Dedifferentiated amniotic fluid mesenchymal stem cell (primary cell): Measurements from ENCODE around the gene ALDH3B2.
"Not testable (repeated sequence)": the region's sequence is repeated elsewhere in the genome, so short reads cannot be mapped to it uniquely, and the experiment has no call there.

Source experiments
- DNase-seq: peaks from one replicate; pipeline ENCODE4 v3.0.0-alpha.2; 2016; ENCODE audit errors: extremely low spot score

The ALDH3B2 gene

DNA sequence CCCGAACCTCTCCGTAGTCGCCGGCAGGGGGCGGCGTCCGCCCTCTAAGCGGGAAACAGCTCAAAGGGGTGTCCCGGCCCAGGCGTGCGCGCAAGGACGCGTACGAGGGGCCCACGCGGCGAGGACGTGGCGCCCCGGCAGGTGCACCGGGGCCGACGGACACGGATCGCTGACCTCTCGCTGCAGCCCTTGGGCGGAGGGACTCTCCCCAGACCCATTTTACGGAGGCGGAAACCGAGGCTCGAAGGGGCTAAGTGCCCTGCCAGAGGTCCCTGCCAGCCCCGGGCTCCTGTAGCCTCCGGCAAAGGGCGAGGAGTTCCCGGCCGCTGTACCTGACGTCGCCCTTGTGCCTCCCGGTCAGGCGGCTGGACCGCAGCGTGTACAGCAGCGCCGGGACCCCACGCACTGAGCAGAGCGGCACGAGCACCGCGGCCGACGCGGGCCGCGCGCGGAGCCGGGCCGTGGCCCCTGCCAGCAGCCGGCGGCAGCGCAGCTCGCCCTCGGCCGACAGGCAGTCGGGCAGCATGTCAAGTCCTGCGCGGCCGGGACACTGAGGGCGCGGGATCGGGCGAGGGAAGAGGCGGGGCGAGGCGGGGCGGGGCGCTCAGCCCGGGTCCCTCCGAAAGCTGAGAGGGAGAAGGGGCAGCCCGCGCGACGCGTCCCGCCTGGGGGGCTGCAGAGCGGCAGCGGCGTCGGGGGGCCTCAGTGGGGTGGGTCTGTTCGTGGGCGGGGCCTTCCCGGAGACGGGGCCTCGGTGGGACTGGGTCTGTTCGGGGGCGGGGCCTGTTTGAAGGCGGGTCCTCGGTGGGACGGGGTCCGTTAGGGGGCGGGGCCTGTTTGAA is 44.8 kb downstream of the ALDH3B2 start, which contains the start of gene NUDT8:
Gene NUDT8 (minus strand): TSS at position 552 of the 842 bp plus-strand sequence. CDS start 26 bp downstream, at position 526.
- DNase-seq: peak; percentile 71

DNA sequence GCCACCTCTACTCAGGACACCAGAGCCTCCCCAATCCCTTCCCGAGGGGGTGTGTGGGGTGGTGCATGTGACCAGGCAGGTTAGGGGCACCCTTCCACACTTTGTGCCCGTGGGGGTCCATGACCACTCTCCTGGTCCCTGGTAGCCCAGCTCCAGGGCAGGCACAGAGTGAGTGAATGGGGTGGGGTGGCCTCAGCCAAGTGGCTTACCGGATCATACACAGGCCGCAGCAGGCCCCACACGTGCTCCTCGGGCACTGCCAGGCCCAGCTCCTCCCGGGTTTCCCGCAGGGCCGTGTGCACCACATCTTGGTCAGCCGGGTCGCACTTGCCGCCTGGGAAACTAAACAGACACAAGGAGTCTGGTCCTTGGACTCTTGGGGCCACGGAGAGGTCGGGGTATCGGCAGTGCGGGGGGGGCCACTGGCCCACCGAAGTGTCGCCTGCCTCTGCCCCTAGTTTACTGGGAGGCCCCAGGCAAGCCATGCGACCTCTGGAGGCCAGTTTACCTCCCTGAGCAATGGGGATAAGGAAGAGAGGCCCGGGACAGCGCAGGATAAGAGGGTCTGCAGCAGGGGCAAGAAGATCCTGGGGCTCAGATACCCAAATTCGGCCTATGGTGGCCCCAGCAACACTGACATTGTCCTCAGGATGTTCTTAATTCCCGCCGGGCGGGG is 45.6 kb downstream of the ALDH3B2 start:
- DNase-seq: no peak

DNA sequence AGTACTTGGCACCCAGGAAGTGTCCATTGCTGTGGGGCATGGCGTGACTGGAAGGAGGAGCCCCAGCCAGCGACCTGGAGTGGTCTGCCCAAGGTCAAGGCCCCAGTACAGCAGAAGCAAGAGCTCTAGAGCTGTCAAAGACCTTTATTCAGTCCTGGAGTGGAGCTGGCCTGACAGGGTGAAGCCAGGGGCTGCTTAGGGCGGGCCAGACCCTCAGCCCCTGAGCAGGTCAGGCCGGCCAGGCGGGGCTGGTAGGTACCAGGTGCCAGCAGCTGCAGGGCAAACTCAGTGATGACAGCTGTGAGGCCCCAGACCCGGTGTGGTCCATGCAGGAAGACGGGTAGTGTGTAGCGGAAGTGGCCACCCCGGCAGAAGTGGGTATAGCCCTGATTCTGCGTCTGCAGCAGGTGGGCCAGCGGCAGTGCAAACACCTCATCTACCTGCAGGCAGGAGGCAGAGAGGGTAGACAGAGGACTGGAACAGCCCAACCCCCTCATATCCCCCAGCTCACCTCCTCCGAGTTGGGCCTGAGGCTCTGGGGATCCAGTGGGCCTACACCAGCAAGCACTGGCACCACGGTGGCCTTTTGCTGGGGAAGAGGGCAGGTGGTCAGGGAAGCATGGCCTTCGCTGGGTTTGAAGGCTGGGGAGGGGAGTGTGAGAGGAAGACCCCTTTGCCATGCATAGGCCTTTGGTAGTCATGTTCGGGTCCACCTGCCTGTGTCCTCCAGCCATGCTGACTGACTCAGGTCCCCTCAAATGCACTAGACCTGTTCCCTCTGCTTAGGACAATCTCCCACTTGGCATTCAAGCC is 46.4 kb downstream of the ALDH3B2 start:
- DNase-seq: no peak

DNA sequence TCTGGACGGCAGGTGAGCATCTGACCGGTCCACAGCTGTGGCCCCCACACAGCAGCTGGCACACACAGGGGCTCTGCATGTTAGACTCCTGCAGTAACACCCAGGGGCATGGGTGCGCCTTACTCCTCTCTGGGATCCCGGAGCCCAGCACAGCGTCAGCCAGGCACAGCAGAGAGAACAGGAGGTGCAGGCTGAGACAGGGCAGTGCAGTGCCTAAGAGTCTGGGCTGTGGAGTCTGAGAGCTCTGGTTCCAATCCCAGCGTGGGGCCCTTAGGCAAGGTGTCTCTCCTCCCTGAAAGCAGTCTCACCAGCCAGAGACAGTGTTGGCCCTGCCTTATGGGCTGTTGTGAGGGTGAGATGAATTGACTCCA is 47.0 kb downstream of the ALDH3B2 start:
- DNase-seq: no peak

DNA sequence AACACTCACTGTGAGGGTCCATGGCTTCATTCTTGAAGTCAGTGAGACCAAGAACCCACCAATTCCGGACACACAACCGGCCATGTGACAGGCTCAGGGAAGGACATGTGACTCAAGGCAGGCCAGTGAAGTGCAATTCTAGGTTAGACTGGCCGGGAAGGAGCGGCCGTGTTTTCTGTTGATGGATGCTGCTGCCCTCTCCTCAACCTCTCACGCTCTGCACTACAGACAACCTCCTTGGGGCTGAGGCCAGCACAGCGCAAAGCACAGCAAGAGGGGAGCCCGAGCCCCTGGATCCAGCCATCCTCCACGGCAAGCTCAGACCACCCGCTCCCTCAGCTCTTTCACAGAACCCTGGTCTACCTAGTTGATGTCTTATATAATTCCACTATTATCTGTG is 47.5 kb downstream of the ALDH3B2 start:
- DNase-seq: no peak

DNA sequence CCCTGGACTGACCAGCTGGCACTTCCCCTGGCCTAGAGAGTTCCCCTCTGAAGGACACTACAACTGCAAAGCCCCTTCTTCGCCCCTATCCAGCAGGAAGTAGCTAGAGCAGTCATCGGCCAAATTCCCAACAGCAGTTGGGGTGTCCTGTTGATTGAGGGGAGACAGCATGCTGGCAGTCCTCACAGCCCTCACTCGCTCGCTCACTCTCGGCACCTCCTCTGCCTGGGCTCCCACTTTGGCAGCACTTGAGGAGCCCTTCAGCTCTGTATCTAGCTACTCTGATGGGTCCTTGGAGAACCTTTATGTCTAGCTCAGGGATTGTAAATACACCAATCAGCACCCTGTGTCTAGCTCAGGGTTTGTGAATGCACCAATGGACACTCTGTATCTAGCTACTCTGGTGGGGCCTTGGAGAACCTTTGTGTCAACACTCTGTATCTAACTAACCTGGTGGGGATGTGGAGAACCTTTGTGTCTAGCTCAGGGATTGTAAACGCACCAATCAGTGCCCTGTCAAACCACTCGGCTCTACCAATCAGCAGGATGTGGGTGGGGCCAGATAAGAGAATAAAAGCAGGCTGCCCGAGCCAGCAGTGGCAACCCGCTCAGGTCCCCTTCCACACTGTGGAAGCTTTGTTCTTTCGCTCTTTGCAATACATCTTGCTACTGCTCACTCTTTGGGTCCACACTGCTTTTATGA is 48.1 kb downstream of the ALDH3B2 start:
- not testable (repeated sequence) for DNase-seq

DNA sequence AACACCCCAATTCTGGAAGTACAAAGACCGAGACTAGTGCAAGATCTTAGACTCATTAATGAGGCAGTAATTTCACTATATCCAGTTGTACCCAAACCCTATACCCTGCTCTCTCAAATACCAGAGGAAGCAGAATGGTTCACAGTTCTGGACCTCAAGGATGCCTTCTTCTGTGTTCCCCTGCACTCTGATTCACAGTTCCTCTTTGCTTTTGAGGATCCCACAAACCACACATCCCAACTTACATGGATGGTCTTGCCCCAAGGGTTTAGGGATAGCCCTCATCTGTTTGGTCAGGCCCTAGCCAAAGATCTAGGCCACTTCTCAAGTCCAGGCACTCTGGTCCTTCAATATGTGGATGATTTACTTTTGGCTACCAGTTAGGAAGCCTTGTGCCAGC is 50.6 kb downstream of the ALDH3B2 start:
- DNase-seq: not testable (repeated sequence)

DNA sequence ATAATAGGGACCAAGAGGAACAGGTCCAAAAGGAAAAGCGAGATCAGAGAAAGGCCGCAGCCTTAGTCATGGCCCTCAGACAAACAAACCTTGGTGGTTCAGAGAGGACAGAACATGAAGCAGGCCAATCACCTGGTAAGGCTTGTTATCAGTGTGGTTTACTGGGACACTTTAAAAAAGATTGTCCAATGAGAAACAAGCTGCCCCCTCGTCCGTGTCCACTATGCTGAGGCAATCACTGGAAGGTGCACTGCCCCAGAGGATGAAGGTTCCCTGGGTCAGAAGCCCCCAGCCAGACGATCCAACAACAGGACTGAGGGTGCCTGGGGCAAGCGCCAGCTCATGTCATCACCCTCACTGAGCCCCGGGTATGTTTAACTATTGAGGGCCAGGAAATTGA is 51.5 kb downstream of the ALDH3B2 start:
- not testable (repeated sequence) for DNase-seq

DNA sequence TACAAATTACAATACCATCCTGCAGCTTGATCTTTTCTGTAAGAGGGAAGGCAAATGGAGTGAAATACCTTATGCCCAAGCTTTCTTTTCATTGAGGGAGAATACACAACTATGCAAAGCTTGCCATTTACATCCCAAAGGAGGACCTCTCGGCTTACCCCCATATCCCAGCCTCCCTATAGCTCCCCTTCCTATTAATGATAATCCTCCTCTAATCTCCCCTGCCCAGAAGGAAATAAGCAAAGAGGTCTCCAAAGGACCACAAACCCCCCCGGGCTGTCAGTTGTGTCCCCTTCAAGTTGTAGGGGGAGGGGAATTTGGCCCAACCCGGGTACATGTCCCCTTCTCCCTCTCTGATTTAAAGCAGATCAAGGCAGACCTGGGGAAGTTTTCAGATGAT is 52.5 kb downstream of the ALDH3B2 start:
- DNase-seq: not testable (repeated sequence)

DNA sequence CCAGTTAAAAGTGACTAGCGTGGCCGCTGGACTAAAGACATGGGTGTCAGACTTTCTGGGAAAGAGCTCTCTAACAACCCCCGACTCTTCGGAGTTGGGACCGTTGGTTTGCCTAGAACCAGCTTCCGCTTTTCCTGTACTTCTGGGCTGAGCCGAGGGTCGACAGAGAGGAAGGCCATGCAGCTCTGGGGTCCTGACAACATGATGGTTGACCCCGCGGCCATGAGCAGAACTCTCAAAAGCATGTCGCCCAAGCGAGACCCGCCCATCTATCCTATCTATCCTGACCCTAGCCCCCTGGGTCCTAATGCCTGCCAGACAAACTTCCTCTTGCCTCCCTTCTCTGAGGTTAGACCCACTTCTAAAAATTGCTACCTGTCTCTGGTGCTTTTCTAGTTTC is 53.8 kb downstream of the ALDH3B2 start:
- not testable (repeated sequence) for DNase-seq

DNA sequence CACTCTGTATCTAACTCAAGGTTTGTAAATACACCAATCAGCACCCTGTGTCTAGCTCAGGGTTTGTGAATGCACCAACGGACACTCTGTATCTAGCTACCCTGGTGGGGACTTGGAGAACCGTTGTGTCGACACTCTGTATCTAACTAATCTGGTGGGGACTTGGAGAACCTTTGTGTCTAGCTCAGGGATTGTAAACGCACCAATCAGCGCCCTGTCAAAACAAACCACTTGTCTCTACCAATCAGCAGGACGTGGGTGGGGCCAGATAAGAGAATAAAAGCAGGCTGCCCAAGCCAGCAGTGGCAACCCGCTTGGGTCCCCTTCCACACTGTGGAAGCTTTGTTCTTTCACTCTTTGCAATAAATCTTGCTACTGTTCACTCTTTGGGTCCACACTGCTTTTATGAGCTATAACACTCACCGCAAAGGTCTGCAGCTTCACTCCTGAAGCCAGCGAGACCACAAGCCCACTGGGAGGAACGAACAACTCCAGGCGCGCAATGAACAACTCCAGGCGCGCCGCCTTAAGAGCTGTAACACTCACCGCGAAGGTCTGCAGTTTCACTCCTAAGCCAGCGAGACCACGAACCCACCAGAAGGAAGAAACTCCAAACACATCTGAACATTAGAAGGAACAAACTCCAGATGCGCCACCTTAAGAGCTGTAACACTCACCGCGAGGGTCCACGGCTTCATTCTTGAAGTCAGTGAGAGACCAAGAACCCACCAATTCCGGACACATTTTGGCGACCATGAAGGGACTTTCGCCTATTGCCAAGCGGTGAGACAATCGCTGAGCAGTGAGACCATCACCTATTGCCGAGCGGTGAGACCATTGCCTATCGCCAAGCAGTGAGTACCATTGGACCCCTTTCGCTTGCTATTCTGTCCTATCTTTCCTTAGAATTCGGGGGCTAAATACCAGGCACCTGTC is 54.5 kb downstream of the ALDH3B2 start:
- not testable (repeated sequence) for DNase-seq

DNA sequence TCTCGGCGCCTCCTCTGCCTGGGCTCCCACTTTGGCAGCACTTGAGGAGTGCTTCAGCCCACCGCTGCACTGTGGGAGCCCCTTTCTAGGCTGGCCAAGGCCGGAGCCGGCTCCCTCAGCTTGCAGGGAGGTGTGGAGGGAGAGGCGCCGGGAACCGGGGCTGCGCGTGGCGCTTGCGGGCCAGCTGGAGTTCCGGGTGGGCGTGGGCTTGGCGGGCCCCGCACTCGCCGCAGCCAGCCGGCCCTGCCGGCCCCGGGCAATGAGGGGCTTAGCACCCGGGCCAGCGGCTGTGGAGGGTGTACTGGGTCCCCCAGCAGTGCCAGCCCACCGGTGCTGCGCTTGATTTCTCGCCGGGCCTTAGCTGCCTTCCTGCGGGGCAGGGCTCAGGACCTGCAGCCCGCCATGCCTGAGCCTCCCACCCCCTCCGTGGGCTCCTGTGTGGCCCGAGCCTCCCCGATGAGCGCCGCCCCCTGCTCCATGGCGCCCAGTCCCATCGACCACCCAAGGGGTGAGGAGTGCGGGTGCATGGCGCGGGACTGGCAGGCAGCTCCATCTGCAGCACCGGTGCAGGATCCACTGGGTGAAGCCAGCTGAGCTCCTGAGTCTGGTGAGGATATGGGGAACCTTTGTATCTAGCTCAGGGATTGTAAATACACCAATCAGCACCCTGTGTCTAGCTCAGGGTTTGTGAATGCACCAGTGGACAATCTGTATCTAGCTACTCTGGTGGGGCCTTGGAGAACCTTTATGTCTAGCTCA is 55.3 kb downstream of the ALDH3B2 start:
- DNase-seq: not testable (repeated sequence)

DNA sequence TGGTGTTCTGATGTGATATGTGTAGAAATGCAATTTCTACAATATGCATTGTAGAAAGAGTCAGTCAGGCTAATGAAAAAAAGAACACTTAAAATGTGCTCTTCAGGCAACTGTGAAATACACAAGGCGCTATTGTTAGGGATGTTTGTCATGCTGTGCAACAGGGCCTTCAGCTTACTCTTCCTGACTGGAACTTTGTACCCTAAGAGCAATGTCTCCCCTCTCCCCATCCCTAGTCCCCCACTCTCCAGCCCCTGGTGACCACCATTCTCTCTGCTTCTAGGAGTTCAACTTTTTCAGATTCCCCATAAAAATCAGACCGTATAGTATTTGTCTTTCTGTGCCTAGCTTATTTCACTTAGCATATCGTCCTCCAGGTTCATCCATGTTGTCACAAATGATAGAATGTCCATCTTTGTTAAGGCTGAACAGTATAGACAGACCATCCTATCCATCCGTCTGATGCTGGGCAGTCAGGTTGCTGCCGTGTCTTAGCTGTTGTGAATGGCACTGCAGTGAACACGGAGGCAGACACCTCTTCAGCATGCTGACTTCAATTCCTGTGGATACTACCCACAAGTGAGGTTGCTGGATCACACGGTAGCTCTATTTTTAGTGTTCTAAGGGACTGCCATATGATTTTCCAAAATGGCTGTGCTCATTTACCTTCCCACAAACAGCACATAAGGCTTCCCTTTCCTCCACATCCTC is 57.0 kb downstream of the ALDH3B2 start:
- DNase-seq: no peak

DNA sequence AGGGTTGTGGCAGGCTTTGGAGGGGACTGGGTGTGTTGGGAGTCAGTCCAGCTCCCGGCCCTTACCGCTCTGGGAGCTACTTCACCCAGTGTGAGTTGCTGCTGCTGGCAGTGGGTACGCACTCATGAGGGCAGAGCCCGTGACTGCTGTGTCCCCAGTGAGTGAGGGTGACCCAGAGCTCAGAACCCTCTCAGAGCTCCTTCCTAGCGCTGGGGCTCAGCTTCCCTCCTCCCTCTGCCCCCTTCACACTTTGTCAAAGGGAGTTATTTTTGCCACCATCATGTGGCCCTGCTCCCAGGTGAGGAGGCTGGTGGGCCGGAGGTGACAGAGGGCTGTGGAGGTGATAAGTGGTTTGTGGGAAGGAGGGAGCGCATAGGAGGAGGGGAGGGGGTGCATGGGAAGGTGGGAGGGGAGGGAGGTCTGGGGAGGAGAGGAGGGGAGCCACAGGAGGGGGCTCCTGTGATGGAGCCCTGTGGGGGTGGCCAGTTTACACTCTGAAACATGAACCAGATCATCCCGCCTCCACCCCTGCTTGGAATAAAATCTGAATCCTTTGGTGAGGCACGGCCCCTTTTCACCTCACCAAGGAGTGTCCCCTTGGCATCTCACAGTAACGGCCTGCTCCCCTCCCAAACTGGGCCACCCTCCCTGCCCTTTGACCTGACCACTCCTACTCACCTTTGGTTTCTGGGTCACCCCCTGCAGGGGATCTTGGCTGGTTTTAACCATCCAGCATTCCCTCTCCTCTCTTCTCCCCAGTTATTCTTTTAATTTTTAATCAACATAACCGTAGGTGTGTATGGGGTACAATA is 57.8 kb downstream of the ALDH3B2 start:
- DNase-seq: no peak

DNA sequence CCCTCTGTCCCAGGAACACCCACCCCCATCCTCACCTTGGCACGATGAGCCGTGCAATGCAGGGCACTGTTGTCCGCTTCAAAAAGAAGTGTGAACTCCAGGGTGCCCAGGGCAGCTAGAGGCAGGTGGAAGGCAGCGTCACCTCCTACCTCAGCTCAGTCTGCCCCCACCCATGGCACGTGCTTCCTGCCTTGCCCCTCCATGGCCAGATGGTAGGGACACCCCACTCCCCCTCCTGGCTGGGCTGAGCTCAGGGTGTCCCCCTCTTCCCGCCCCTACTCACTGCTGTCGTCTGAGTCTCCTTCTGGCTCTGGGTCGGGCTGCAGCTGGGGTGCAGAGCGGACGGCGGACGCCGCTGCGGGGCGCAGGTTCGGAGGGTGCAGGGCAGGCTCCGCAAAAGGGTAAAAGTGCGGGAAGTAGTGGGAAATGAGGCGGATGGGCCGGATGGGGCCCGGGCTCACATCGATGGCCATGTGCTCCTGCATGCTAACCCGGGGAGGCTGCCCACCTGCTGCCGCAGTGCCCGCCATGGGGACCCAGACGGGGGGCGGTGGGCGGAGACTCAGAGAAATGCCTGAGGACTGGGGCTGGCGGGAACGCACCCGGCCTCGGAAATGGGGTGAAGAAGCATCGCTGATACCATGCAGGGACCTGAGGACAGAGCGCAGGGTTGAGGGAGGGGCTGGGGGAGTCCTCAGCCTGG is 58.5 kb downstream of the ALDH3B2 start:
- DNase-seq: no peak

DNA sequence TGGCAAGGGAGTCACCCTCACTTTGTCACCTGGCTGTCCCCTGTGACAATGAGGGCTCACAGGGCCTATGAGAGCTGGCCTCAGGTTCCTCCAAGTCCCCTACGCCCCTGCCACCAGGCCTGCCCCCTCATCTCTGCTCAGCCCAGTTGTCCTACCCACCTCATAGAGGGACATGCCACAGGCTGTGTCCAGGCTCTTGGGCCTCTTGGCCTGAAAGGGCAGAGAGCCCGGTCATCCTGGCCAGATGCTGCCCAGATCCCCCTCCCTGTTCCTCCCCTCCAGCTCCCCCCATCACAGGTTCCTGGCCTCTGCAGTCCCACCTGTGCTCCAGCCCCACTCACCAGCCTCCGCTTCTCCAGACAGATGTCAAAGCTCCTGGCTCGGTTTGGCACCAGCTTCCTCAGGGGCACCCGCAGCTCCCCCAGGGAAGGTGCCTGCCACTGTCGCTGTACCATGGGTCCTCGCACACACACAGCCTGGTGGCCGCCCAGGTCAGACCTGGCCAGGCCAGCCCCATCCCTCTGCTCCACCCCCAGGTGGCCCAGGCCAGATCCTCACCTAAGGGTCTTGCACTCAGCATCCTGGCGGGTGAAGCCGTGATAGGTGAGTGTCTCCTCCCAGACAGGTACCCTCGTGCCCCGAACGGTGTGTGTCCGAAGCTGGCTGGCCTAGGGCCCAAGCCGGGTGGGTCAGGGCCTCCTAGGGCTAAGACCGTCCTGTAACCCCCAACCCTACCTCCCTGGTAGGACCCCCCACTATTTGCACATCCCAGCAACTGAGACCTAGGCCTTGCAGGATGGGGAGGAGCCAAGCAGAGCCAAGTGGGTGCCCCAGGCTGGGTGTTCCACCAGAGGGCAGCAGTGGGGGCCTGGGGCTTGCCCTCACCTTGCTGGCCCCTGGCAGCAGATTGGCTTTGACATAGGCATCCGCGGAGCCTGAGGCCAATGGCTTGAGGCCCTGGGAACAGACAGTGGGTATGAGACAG is 59.4 kb downstream of the ALDH3B2 start:
- DNase-seq: no peak
